GM18868 (cell line): ENCODE data around the gene ADSS1.

Experiments used
- ATAC-seq: cut with Tn5 transposase; IDR thresholded peaks from one replicate; pipeline ENCODE4 v1.9.1; 2021; ENCODE audit warnings: mild to moderate bottlenecking, moderate library complexity; ENCODE audit not compliant: unreplicated experiment

ADSS1 gene

GRCh38 chr14:104731320-104732294 is 7.6 kb downstream of the ADSS1 start:
- no peak for ATAC-seq

GRCh38 chr14:104732355-104732804 is 8.4 kb downstream of the ADSS1 start:
- no peak for ATAC-seq

GRCh38 chr14:104732931-104733681 is 9.1 kb downstream of the ADSS1 start:
- ATAC-seq: no peak

GRCh38 chr14:104734051-104734587 is 10.1 kb downstream of the ADSS1 start:
- no peak for ATAC-seq

- no peak for ATAC-seq
These were observed 10.6 kb downstream of the ADSS1 start for GRCh38 chr14:104734601-104734990.

- no peak for ATAC-seq
These were observed 11.2 kb downstream of the ADSS1 start for GRCh38 chr14:104734991-104735779.

DNA sequence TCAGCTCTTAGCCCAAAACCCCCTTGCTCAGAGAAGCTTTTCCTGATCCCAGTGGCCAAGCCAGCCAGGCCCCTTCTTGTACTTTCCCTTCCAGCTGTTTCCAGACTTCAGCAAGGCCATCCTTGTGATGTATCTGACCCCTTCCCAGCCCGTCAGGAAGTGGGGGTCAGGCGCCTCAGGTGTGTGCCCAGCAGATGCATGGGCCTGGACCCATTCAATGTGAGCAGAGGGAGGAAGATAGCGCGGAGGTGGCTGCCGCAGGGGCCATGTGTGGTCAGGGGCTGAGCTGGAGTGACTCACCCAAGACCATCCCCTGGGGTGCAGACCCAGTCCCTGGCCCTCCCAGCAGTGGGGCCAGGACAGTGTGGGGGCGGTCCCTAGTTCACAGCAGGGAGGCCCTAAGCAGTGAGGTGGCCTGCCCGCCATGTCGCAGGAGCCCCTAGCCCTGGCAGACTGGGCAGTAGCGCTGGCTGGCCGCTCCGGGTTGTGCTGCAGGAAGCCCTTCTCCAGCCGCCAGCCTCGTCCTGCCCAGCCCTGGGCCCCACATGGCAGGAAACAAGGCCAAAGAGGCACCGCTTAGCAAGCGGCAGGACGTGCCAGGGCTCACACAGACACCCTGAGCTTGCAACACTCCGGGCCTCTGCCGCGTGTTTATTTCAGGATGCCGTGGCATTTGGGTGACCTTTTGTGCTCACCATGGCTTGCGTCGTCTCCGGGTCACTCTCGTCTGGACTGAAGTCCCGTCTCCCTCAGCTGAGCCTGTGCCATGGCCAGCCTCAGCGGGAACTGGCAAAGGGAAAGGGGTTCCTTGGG is 12.0 kb downstream of the ADSS1 start:
- ATAC-seq: no peak

DNA sequence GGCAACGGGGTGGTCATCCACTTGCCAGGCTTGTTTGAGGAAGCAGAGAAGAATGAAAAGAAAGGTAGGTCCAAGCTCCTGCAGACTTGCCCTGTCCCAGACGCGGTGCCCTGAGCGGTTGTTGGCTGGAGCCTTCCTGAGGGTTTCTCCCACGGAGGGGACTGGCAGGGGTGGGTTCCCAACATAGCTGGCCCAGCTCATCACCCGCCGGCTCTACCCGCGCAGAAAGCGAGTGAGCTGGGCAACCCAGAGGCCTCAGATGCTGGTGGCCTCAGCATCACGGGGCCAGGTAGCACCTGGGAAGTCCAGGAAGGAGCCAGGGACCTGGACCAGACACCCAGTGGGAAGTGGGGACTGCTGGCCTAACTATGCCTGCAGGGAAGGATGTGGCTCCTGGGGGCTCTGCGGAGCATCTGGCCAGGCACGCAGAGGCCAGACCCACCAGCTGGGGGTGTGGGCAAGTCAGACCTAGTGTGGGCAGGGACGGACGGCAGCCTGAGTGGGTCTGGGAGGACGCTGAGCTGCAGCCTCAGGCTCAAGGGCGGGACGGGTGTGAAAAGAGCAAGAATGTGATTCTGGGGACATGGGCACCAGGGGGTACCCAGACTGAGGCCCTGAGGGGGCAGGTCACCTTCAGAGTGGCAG is 14.5 kb downstream of the ADSS1 start:
- ATAC-seq: no peak

- ATAC-seq: no peak
These were observed 15.0 kb downstream of the ADSS1 start for GRCh38 chr14:104739026-104739425.

DNA sequence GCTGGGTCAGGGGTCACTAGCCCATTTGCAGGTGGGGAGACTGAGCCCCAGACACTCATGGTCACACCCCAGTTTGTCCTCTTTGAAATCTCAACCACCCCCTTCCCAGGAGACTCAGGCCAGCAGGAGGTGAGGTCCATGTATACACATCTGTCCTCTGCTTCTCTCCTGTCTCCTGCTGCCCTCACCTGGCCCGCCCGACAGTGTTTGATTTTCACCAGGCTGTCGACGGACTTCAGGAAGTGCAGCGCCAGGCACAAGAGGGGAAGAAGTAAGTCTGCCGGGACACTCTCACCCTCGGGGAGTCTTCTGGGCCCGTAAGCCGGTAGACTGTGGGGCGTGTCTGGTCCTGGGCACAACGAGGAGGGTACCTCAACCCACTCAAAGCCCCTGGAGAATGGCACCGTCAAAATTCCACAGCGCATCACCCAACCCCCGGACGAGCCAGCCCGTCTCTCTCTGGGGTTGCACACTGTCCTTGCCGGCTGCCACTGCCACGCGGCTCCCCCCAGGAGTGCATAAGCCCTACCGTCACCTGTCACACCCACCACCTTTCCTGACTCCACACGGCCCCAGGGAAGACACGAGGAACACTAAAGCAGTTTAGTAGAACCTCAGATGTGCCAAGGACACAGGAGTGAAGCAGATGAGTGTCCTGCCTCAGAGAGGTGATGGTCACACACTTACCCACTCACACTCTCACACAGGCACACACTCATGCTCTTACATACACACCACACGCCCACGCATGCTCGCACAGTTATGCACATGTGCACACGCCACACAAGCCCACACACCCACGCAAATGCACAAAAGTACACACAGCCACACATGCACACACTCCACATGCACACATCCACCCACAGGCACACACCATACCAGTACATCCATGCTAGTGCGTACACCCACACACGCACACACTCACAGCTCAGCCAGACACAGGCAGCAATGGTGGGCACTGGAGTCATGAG is 15.8 kb downstream of the ADSS1 start:
- ATAC-seq: no peak

DNA sequence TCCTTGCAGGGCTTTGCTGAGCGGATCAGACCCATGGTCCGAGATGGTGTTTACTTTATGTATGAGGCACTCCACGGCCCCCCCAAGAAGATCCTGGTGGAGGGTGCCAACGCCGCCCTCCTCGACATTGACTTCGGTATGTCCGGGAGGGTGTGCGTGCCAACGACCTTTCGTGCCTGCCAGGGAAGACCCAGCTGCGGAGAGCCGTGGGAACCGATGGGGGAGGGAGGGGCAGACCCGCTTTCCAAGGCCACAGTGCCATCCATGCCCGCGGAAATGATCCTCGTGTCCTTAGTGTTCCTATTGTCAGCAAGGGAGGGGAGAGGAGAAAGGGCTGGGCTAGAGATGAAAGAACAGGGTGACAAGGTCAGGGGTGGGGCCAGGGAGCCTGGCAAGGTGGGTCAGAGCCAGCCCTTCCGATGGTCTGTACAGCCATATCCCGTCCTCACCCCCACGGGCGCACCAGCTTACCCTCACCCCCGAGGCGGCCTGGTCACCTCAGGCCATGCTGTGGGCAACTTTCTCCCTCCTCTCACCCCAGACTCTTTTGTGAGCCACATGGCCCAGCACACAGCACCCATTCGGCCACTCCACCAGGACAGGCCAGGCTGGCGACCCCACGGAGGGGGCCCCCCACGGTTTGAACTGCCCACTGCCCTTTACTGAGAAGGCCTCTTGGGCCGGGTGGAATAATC is 17.2 kb downstream of the ADSS1 start:
- no peak for ATAC-seq

DNA sequence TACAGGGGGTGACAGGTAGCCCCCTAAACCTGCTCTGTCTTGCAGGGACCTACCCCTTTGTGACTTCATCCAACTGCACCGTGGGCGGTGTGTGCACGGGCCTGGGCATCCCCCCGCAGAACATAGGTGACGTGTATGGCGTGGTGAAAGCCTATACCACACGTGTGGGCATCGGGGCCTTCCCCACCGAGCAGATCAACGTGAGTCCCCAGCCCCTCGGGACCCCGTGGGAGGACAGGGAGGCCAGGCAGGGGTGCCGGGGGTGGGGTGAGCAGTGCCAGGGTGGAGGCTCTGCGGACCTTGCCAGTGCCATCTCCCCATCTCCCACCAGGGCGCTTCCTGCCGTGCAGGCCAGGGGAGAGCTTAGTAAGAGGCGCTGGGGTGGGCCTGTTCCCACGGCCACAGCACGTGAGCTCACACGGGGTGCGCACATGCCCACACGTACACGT is 17.8 kb downstream of the ADSS1 start:
- ATAC-seq: no peak

DNA sequence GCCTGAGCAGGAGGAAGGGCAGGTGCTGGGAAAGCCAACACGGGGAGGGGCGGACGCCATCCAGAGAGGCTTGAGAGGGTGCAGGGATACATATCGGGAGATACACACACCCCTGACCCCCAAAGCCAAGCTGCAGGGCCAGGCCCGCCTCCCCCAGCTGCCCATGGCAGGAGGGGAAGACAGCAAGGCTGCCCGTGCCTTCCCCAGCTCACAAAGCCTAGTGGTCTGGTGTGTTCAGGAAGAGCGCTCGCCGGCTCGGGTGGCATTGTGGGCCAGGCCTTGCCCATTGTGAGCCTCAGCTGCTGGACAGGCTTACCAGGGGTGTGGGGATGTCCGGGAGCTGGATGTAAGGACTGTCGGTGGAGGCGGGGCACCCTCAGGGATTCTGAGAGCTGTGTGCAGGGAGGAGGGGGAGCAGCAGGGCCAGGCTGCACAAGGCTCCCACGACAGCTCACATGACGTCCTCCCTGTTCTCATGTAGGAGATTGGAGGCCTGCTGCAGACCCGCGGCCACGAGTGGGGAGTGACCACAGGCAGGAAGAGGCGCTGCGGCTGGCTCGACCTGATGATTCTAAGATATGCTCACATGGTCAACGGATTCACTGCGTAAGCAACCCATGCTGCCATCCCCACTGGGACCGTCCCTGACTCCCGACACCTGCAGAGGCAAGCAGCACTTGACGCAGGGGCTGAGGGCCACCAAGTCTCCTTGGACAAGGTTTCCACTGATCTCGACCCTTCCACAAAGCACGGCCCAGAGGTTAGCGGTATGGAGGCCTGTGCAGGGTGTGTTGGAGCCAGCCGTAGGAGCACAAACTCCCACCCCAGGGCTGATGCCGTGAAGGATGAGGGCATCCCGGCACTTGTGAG is 18.8 kb downstream of the ADSS1 start:
- no peak for ATAC-seq

DNA sequence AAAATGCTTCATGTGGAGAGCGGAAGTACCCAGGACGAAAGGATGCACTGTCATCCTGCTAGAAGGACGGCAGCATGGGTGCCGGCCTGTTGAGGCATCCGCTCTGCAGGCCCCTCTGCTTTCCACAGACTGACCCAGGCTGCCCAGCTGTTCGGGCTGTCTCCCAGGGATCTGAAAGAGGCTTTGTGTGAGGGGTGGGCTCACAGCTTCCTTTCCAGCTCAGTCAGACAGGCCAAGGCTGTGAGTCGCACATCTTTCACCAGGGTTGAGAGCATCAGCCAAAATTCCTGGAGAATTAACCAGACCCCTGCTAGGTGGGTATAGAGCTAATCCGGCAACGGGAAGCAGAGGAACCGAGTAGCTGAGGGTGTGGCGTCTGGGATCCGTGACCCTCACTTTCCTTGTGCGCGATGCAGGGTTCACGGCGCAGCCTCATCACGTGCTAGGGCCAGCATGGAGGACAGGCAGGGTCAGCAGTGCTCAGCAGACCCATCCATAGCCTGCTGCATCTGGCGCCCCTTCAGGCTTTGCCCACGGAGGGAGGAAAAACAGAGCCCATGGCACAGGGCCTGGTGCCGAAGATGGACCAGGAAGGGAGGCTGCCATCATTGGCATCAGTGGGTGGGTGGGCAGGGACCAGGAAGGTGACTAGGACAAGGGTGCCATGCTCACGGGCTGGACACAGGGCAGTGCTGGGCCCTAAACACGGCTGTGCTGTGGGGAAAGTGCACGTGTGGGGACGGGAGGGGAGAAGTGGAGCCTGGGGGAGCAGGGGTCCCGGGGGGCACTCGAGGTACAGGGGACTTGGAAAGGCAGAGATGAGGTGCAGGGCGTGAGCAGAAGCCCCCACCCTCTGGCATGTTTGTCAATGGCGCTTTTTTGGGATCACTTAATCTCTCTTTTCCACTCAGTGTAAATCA is 19.7 kb downstream of the ADSS1 start:
- no peak for ATAC-seq

DNA sequence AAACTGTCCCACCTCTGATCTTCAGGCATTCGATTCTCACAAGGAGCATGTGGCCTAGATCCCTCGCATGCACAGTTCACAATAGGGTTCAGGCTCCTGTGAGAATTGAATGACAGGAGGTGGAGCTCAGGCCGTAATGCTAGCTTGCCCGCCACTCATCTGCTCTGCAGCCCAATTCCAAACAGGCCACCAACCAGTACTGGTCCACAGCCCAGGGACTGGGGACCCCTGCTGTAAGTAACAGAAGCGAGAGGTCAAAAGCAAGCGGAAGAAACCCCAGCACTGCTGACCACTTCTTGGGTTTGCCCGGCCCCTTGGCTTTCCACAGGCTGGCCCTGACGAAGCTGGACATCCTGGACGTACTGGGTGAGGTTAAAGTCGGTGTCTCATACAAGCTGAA is 20.5 kb downstream of the ADSS1 start:
- ATAC-seq: no peak

- no peak for ATAC-seq
These were observed 21.4 kb downstream of the ADSS1 start for GRCh38 chr14:104745431-104745830.
